Heart left ventricle (tissue), 16 donors: Measurements from ENCODE around the gene GSG1L. TPM values are rescaled to one million over a fixed set of nuclear protein-coding genes. Genes with fewer than 3 reads are reported as not detected.

Source experiments
- ATAC-seq, 4 donors: fragments of 200-7000 bp; cut with Tn5 transposase; one replicate each; pipeline ENCODE4 v1.9.1; 2020 to 2022; ENCODE audit warnings: moderate library complexity in 4 of 4, mild to moderate bottlenecking in 3 of 4, moderate number of reproducible peaks in 1 of 4
- DNase-seq, 5 donors: peaks; one replicate each; pipeline ENCODE4 v3.0.0-alpha.2; 2020
- H3K27ac ChIP-seq, 12 donors: fragments of 200-600 bp; sonication (generic) in 4 of 12; one replicate each; pipeline versions ENCODE4 v1.5.0 to v1.8.0; 2016 to 2022; ENCODE audit warnings: mild to moderate bottlenecking in 2 of 12
- H3K27me3 ChIP-seq, 9 donors: fragments of 200-600 bp; sonication (generic) in 2 of 9; one replicate each; pipeline versions ENCODE4 v1.5.1 to v1.8.0; 2016 to 2022; ENCODE audit warnings: mild to moderate bottlenecking in 3 of 9
- H3K36me3 ChIP-seq, 9 donors: fragments of 200-600 bp; sonication (generic) in 2 of 9; one replicate each; pipeline versions ENCODE4 v1.5.0 to v1.8.0; 2018 to 2022; ENCODE audit warnings: mild to moderate bottlenecking in 2 of 9
- H3K4me1 ChIP-seq, 12 donors: fragments of 200-600 bp; sonication (generic) in 4 of 12; one replicate each; pipeline versions ENCODE4 v1.5.0 to v1.8.0; 2016 to 2022; ENCODE audit warnings: mild to moderate bottlenecking in 3 of 12
- H3K4me3 ChIP-seq, 12 donors: fragments of 200-600 bp; sonication (generic) in 4 of 12; one replicate each; pipeline versions ENCODE4 v1.5.0 to v1.8.0; 2017 to 2022; ENCODE audit warnings: mild to moderate bottlenecking in 9 of 12, moderate library complexity in 4 of 12
- H3K9me3 ChIP-seq, 12 donors: fragments of 200-600 bp; sonication (generic) in 4 of 12; one replicate each; pipeline versions ENCODE4 v1.5.0 to v1.8.0; 2016 to 2022; ENCODE audit warnings: mild to moderate bottlenecking in 1 of 12
- CTCF ChIP-seq, 12 donors: fragments of 200-600 bp; sonication (generic) in 4 of 12; IDR thresholded peaks; one replicate each; pipeline versions ENCODE4 v1.5.0 to v1.8.0; 2018 to 2022; ENCODE audit warnings: antibody characterized with exemption in 12 of 12, mild to moderate bottlenecking in 5 of 12
- POLR2A ChIP-seq, 2 donors: fragments of 450-650 bp; IDR thresholded peaks; one replicate each; pipeline ENCODE4 v1.6.1; 2017; ENCODE audit warnings: antibody characterized with exemption in 2 of 2, mild to moderate bottlenecking in 2 of 2, moderate library complexity in 2 of 2
- WGBS, 4 donors: extraction: QIAGEN DNeasy Blood & Tissue Kit in 2 of 4; methylation state at CpG; one replicate each; pipeline versions ENCODE4 v1.1.5 to v1.1.7; 2013 to 2018; 5-methylcytosine and 5-hydroxymethylcytosine counted together
- intact Hi-C, 10 donors: fragments of 100-400 bp; cut with DNase I; formaldehyde crosslinking; loops; one replicate each; pipeline versions ENCODE4 v1.11.1 to v1.14.2; 2022
- polyA plus RNA-seq, 2 donors: library from polyadenylated mRNA; stranded (reverse); fragments of 200-250 nt; gene quantifications; one replicate each; pipeline ENCODE4 v1.2.3, GENCODE V29; 2013
- total RNA-seq, 9 donors: library from RNA; depleted of rRNA in 2 of 9; stranded (reverse); fragments of >200 nt in 2 of 9; fragmentation: NEBNext Ultra II Directional in 3 of 9; extraction: Animal tissue kit (Norgen Biotek cat#: 25700) in 3 of 9; gene quantifications; one replicate each; pipeline versions ENCODE4 v1.1.0 to v1.2.4, GENCODE V29; 2016 to 2023
- donor health status: ischemic (EF 13 %, LVEDD 7.1; RV severe dilation, severe dysfunction).
- donor health status: healthy with polysubstance abuse.
- donor health status: DM: no; HTN: yes; CAD: no.
- donor health status: DM: no; HTN: no; CAD: no.
- donor health status: ischemic (EF 25% LVEDD 6.9; RV normal size, moderate dysfunction).
- donor health status: ischemic (EF 25% LVEDD 5.7; RV mildly dilated, moderate dysfunction).
- donor health status: healthy.
- donor health status: DM: yes; HTN: yes; CAD: no.
- donor health status: ischemic (EF 35%, LVEDD 5.7; RV mildly dilated, moderate dysfunction).
- donor health status: nonischemic (EF 11% LVEDD 7.7; RV severe dilation, severe dysfunction).
- donor health status: DM: yes; HTN: yes; CAD: no.
- donor health status: PGD.
- donor health status: ischemic (EF 29% LVEDD 5.4; RV normal size, mild dysfunction).
- donor health status: nonischemic (EF 23%, LVEDD 6.1; RV moderate dilation, normal function).

The GSG1L gene
- total and polyA plus RNA-seq, 11 donors, result 0.11 to 8.7 (median 1.8) TPM; not detected in 4

- WGBS, 4 donors, result 93% methylated on average over 9 of the region's 9 CpGs
- Histone ChIP-seq H3K4me1 (peaks cover 0 to 6% (median 0%) of the 10 kb centered on the region in 12 donors), H3K27me3 (no peaks in the 10 kb centered on the region), H3K36me3 (peaks cover 0 to 29% (median 10%) of the 10 kb centered on the region in 9 donors), H3K4me3 (no peak overlapping the region), H3K27ac (no peak overlapping the region), H3K9me3 (no peaks in the 10 kb centered on the region)
- no peak for ATAC-seq
- intact Hi-C loops, result no loop called here
- no peak for DNase-seq
- no peak for TF ChIP-seq CTCF (IDR thresholded peaks at IDR 0.05)
- TF ChIP-seq POLR2A (IDR thresholded peaks at IDR 0.05), result no peak
Measured at GRCh38 chr16:27751676-27752075, 311.8 kb downstream of the GSG1L start.

- ATAC-seq, result no peak
- peaks cover 0 to 29% (median 10%) of the 10 kb centered on the region in 9 donors for H3K36me3 ChIP-seq
- no peak for DNase-seq
- no peaks in the 10 kb centered on the region for H3K27me3 ChIP-seq
- TF ChIP-seq POLR2A (IDR thresholded peaks at IDR 0.05) (no peak), CTCF (IDR thresholded peaks at IDR 0.05) (no peak)
- peaks cover 0 to 6% (median 0%) of the 10 kb centered on the region in 12 donors for H3K4me1 ChIP-seq
- no peak overlapping the region for H3K4me3 ChIP-seq
- intact Hi-C loops, result no loop called here
- H3K27ac ChIP-seq, result no peak overlapping the region
- H3K9me3 ChIP-seq, result no peaks in the 10 kb centered on the region
- WGBS, 4 donors, result 93 to 98% (median 95%) methylated on average over 4 of the region's 4 CpGs
Measured at GRCh38 chr16:27751233-27751632, 312.3 kb downstream of the GSG1L start.

GRCh38 chr16:27749946-27750345, 313.6 kb downstream of the GSG1L start:
- peaks cover 0 to 21% (median 7%) of the 10 kb centered on the region in 9 donors for H3K36me3 ChIP-seq
- peak in 1 of 5 donors; percentile 24 for DNase-seq
- ATAC-seq, result no peak
- no peak overlapping the region for H3K27ac ChIP-seq
- H3K9me3 ChIP-seq, result no peaks in the 10 kb centered on the region
- WGBS, 4 donors, result 96 to 98% (median 97%) methylated on average over 16 of the region's 16 CpGs
- peaks cover 0 to 6% (median 0%) of the 10 kb centered on the region in 12 donors for H3K4me1 ChIP-seq
- intact Hi-C loops, result no loop called here
- TF ChIP-seq POLR2A (IDR thresholded peaks at IDR 0.05) (no peak), CTCF (IDR thresholded peaks at IDR 0.05) (no peak)
- H3K4me3 ChIP-seq, result no peak overlapping the region
- no peaks in the 10 kb centered on the region for H3K27me3 ChIP-seq

GRCh38 chr16:27749547-27749875, 314.0 kb downstream of the GSG1L start:
- Histone ChIP-seq H3K9me3 (no peaks in the 10 kb centered on the region), H3K36me3 (peaks cover 0 to 19% (median 7%) of the 10 kb centered on the region in 9 donors), H3K4me3 (no peak overlapping the region), H3K27ac (no peak overlapping the region), H3K27me3 (no peaks in the 10 kb centered on the region), H3K4me1 (peaks cover 0 to 6% (median 0%) of the 10 kb centered on the region in 12 donors)
- ATAC-seq (no peak), DNase-seq (no peak)
- TF ChIP-seq POLR2A (IDR thresholded peaks at IDR 0.05) (no peak), CTCF (IDR thresholded peaks at IDR 0.05) (no peak)
- intact Hi-C loops, result no loop called here
- WGBS, 4 donors, result 93 to 96% (median 95%) methylated on average over 16 of the region's 16 CpGs
